NOMO-1 (cell line): ENCODE data around the gene PTPRN2.
A peak's percentile ranks its signal among the peaks of the same experiment; 100 is the strongest.
"Not testable (repeated sequence)": the region's sequence is repeated elsewhere in the genome, so short reads cannot be mapped to it uniquely, and the experiment has no call there.

ENCODE experiments used
- DNase-seq, 2 experiments: peaks; one replicate each; lab custom pipeline; 2025; ENCODE audit not compliant: unreplicated experiment in 2 of 2; lab: John Stamatoyannopoulos, UW

PTPRN2 gene

GRCh38 chr7:158536871-158537515, 50.6 kb downstream of the PTPRN2 start:
- DNase-seq = peak in 1 of 2 experiments; percentile 20

GRCh38 chr7:158535079-158535478, 52.5 kb downstream of the PTPRN2 start:
- DNase-seq = no peak

GRCh38 chr7:158534598-158534997, 53.0 kb downstream of the PTPRN2 start:
- DNase-seq = no peak

- not testable (repeated sequence) for DNase-seq
These were observed 53.5 kb downstream of the PTPRN2 start for GRCh38 chr7:158534134-158534515.

- no peak for DNase-seq
These were observed 54.1 kb downstream of the PTPRN2 start for GRCh38 chr7:158533386-158534133.

- DNase-seq = no peak
These were observed 55.5 kb downstream of the PTPRN2 start for GRCh38 chr7:158532093-158532627.

- DNase-seq = no peak
These were observed 56.0 kb downstream of the PTPRN2 start for GRCh38 chr7:158531661-158532060.

- no peak for DNase-seq
These were observed 56.6 kb downstream of the PTPRN2 start for GRCh38 chr7:158530800-158531609.

GRCh38 chr7:158529181-158530096, 58.2 kb downstream of the PTPRN2 start:
- DNase-seq = no peak

GRCh38 chr7:158527915-158528502, 59.6 kb downstream of the PTPRN2 start:
- no peak for DNase-seq

- no peak for DNase-seq
These were observed 60.1 kb downstream of the PTPRN2 start for GRCh38 chr7:158527495-158527894.

GRCh38 chr7:158527038-158527437, 60.6 kb downstream of the PTPRN2 start:
- no peak for DNase-seq

GRCh38 chr7:158526531-158526930, 61.1 kb downstream of the PTPRN2 start:
- no peak for DNase-seq

GRCh38 chr7:158525648-158526484, 61.8 kb downstream of the PTPRN2 start:
- no peak for DNase-seq

GRCh38 chr7:158524749-158525635, 62.6 kb downstream of the PTPRN2 start:
- no peak for DNase-seq

- not testable (repeated sequence) for DNase-seq
These were observed 63.3 kb downstream of the PTPRN2 start for GRCh38 chr7:158524286-158524685.

- DNase-seq = not testable (repeated sequence)
These were observed 63.7 kb downstream of the PTPRN2 start for GRCh38 chr7:158523877-158524276.
